ENCODE data around the gene TMEM131L. TPM values are rescaled to one million over a fixed set of nuclear protein-coding genes. Genes with fewer than 3 reads are reported as not detected.

TMEM131L gene
- polyA plus RNA-seq, 3 donors = 11.2 to 58.3 (median 26.0) TPM

GRCh38 chr4:153440475-153440874 lies 25.7 kb upstream of the TMEM131L start:
- H3K36me3 Mint-ChIP-seq = no peaks in the 10 kb centered on the region
- Histone ChIP-seq H3K27ac (ENCODE audit: low read depth in 1 of 2, low read length in 2 of 2) (no peak overlapping the region), H3K9me3 (replicated peaks in 1 of 2; ENCODE audit: control insufficient read depth in 1 of 2, insufficient read depth in 1 of 2, low read length in 2 of 2) (no peaks in the 10 kb centered on the region), H4K20me1 (ENCODE audit: insufficient read depth, low read length) (no peaks in the 10 kb centered on the region), H3K4me2 (replicated peaks; ENCODE audit: extremely low read depth, low read length, poor library complexity, severe bottlenecking) (no peak overlapping the region), H3K79me2 (ENCODE audit: insufficient read depth, low read length) (no peaks in the 10 kb centered on the region), H2AFZ (ENCODE audit: insufficient read depth, low read depth, low read length, poor library complexity, severe bottlenecking) (no peak overlapping the region), H3K4me3 (replicated peaks in 1 of 3; ENCODE audit: low read depth in 2 of 3, low read length in 3 of 3) (no peak overlapping the region), H3K9ac (ENCODE audit: insufficient read depth, low read length, poor library complexity, severe bottlenecking) (no peak overlapping the region), H3K4me1 (ENCODE audit: control insufficient read depth in 1 of 2, insufficient read depth in 2 of 2, low read length in 2 of 2) (peaks cover 13 to 22% of the 10 kb centered on the region in 2 donors), H3K27me3 (ENCODE audit: control insufficient read depth in 2 of 2, insufficient read depth in 2 of 2, low read length in 2 of 2) (no peaks in the 10 kb centered on the region), H3K36me3 (replicated peaks in 1 of 2; ENCODE audit: control insufficient read depth in 1 of 2, insufficient read depth in 2 of 2, low read length in 2 of 2) (no peaks in the 10 kb centered on the region)
- peak overlapping the region in 1 of 7 donors; percentile 89 for H3K27ac Mint-ChIP-seq
- peak in 1 of 3 donors; percentile 10 for DNase-seq
- no peak for TF ChIP-seq CTCF (IDR thresholded peaks at IDR 0.05)
- H3K9me3 Mint-ChIP-seq = no peaks in the 10 kb centered on the region
- H3K27me3 Mint-ChIP-seq (ENCODE audit: low read depth in 3 of 3) = peaks cover 0 to 6% (median 1%) of the 10 kb centered on the region in 3 donors
- no peak overlapping the region for H3K4me3 Mint-ChIP-seq
- peaks cover 26% of the 10 kb centered on the region for H3K4me1 Mint-ChIP-seq
- intact Hi-C loops (cut with micrococcal nuclease) = no loop called here
- 0% methylated on average over 1 of the region's 6 CpGs for WGBS (ENCODE audit: insufficient coverage)

- intact Hi-C loops (cut with micrococcal nuclease) = no loop called here
- TF ChIP-seq CTCF (IDR thresholded peaks at IDR 0.05) = no peak
Observed at GRCh38 chr4:153447175-153447905, 18.8 kb upstream of the TMEM131L start.

More at GRCh38 chr4:153447175-153447905, 18.8 kb upstream of the TMEM131L start:
- Mint-ChIP-seq H3K27me3 (ENCODE audit: low read depth in 3 of 3) (peaks cover 2 to 3% (median 2%) of the 10 kb centered on the region in 3 donors), H3K4me1 (peaks cover 29% of the 10 kb centered on the region), H3K36me3 (no peaks in the 10 kb centered on the region), H3K4me3 (no peak overlapping the region), H3K9me3 (peaks cover 0 to 2% (median 0%) of the 10 kb centered on the region in 7 donors), H3K27ac (no peak overlapping the region)
- Histone ChIP-seq H2AFZ (ENCODE audit: insufficient read depth, low read depth, low read length, poor library complexity, severe bottlenecking) (no peak overlapping the region), H3K9me3 (replicated peaks in 1 of 2; ENCODE audit: control insufficient read depth in 1 of 2, insufficient read depth in 1 of 2, low read length in 2 of 2) (no peaks in the 10 kb centered on the region), H3K9ac (ENCODE audit: insufficient read depth, low read length, poor library complexity, severe bottlenecking) (no peak overlapping the region), H3K27me3 (ENCODE audit: control insufficient read depth in 2 of 2, insufficient read depth in 2 of 2, low read length in 2 of 2) (no peaks in the 10 kb centered on the region), H4K20me1 (ENCODE audit: insufficient read depth, low read length) (no peaks in the 10 kb centered on the region), H3K4me2 (replicated peaks; ENCODE audit: extremely low read depth, low read length, poor library complexity, severe bottlenecking) (no peak overlapping the region), H3K36me3 (replicated peaks in 1 of 2; ENCODE audit: control insufficient read depth in 1 of 2, insufficient read depth in 2 of 2, low read length in 2 of 2) (no peaks in the 10 kb centered on the region), H3K4me3 (replicated peaks in 1 of 3; ENCODE audit: low read depth in 2 of 3, low read length in 3 of 3) (no peak overlapping the region), H3K27ac (ENCODE audit: low read depth in 1 of 2, low read length in 2 of 2) (no peak overlapping the region), H3K79me2 (ENCODE audit: insufficient read depth, low read length) (no peaks in the 10 kb centered on the region), H3K4me1 (ENCODE audit: control insufficient read depth in 1 of 2, insufficient read depth in 2 of 2, low read length in 2 of 2) (peaks cover 31 to 34% of the 10 kb centered on the region in 2 donors)
- DNase-seq = no peak
- no CpG with 5 or more reads among the region's 5 CpGs for WGBS (ENCODE audit: insufficient coverage)

All from CD14-positive monocyte (primary cell).